Body of pancreas (tissue), 4 donors: ENCODE data around the gene MRPL50. TPM values are rescaled to one million over a fixed set of nuclear protein-coding genes. Genes with fewer than 3 reads are reported as not detected.

ENCODE experiments used
- ATAC-seq: fragments of 150-250 bp; one replicate; pipeline ENCODE4 v1.9.1; 2016
- DNase-seq, 4 donors: peaks; one replicate each; pipeline ENCODE4 v3.0.0-alpha.2; 2019
- H3K27ac ChIP-seq, 4 donors: fragments of 200-600 bp; sonication (generic); 1 replicate in 3 of 4; 2 replicates in 1 of 4; pipeline versions ENCODE4 v1.5.1 to v1.6.1; 2016 to 2019; ENCODE audit warnings: mild to moderate bottlenecking in 1 of 4, mixed read lengths in 1 of 4, moderate library complexity in 1 of 4
- H3K27me3 ChIP-seq, 2 donors: fragments of 200-600 bp; sonication (generic); one replicate each; pipeline ENCODE4 v1.6.0; 2016; ENCODE audit warnings: mild to moderate bottlenecking in 1 of 2
- H3K36me3 ChIP-seq, 2 donors: fragments of 200-600 bp; sonication (generic); replicated peaks in 1 of 2; 2 replicates each; pipeline ENCODE4 v1.5.1; 2016; ENCODE audit warnings: low read depth in 2 of 2; ENCODE audit not compliant: insufficient read depth in 1 of 2
- H3K4me1 ChIP-seq: fragments of 200-600 bp; sonication (generic); one replicate; pipeline ENCODE4 v1.6.0; 2016
- H3K4me3 ChIP-seq, 2 donors: fragments of 200-600 bp; sonication (generic); 1 replicate in 1 of 2; 2 replicates in 1 of 2; pipeline ENCODE4 v1.5.1; 2016 to 2019
- H3K9me3 ChIP-seq, 3 donors: fragments of 200-600 bp; sonication (generic); 1 replicate in 2 of 3; 2 replicates in 1 of 3; pipeline ENCODE4 v1.5.1; 2016
- POLR2A ChIP-seq, 3 donors: fragments of 450-650 bp; IDR thresholded peaks; one replicate each; pipeline ENCODE4 v1.6.1; 2016; ENCODE audit warnings: antibody characterized with exemption in 3 of 3, mild to moderate bottlenecking in 2 of 3
- WGBS, 2 donors: methylation state at CpG; one replicate each; pipeline ENCODE4 v1.1.5; 2017; 5-methylcytosine and 5-hydroxymethylcytosine counted together
- intact Hi-C: fragments of 100-400 bp; cut with DNase I; formaldehyde crosslinking; loops from one replicate; pipeline ENCODE4 v1.15.1; 2023
- total RNA-seq, 2 donors: library from RNA; depleted of rRNA; stranded (reverse); fragments of >200 nt; gene quantifications; one replicate each; pipeline ENCODE4 v1.1.0, GENCODE V29; 2016
- TF ChIP-seq, protein P1 (sequence below), 7 experiments: fragments of 450-650 bp in 4 of 7; fragments of 200-600 bp in 3 of 7; sonication (generic) in 3 of 7; IDR thresholded peaks; one replicate each; pipeline ENCODE4 v1.5.1; 2016 to 2019; ENCODE audit warnings: antibody characterized with exemption in 7 of 7

Gene MRPL50
- total RNA-seq, 2 donors from 2014 or later = 3.6 to 7.3 TPM

DNA sequence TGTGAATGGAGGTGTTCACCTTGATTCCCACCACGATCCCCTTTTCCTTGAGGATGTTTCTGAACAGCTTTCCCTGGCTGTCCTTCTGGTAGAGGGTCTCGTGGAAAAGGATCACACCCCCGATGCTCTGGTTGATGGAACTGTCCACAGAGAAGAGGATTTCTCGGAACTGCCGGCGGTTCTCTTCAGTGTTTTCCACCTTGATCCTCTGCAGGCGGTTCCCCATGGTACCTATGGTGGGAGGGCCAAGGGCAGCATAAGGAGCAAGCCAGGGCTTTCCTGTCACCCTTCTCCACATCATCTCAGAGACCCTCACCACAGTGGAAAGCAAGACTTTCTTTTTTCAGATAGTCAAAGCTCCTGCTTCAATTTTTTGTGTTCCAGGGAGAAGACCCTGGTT lies 31.3 kb upstream of the MRPL50 start:
- no peak for TF ChIP-seq POLR2A (IDR thresholded peaks at IDR 0.05)
- TF ChIP-seq, protein P1, sequence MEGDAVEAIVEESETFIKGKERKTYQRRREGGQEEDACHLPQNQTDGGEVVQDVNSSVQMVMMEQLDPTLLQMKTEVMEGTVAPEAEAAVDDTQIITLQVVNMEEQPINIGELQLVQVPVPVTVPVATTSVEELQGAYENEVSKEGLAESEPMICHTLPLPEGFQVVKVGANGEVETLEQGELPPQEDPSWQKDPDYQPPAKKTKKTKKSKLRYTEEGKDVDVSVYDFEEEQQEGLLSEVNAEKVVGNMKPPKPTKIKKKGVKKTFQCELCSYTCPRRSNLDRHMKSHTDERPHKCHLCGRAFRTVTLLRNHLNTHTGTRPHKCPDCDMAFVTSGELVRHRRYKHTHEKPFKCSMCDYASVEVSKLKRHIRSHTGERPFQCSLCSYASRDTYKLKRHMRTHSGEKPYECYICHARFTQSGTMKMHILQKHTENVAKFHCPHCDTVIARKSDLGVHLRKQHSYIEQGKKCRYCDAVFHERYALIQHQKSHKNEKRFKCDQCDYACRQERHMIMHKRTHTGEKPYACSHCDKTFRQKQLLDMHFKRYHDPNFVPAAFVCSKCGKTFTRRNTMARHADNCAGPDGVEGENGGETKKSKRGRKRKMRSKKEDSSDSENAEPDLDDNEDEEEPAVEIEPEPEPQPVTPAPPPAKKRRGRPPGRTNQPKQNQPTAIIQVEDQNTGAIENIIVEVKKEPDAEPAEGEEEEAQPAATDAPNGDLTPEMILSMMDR (IDR thresholded peaks at IDR 0.05) = no peak
- DNase-seq = no peak
- Histone ChIP-seq H3K4me1 (peaks cover 21% of the 10 kb centered on the region), H3K36me3 (no peaks in the 10 kb centered on the region), H3K9me3 (no peaks in the 10 kb centered on the region), H3K4me3 (no peak overlapping the region), H3K27ac (no peak overlapping the region), H3K27me3 (no peaks in the 10 kb centered on the region)
- WGBS, 2 donors = 91 to 92% methylated on average over 7 of the region's 7 CpGs
- no peak for ATAC-seq
- intact Hi-C loops = no loop called here

DNA sequence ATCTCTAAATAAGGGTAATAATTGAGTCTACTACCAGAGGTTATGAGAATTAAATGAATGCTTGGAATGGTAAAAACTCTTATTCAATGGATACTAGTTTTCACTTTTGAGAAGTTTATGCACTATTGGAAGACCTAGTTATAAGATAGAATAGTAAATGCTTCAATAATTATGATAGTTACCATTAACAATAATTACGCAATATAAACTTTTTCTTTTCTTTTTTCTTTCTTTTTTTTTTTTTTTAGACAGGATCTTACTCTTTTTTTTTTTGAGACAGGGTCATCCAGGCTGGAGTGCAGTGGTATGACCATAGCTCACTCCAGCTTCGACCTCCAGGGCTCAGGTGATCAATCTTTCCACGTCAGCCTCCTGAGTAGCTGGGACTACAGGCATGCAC lies 30.5 kb upstream of the MRPL50 start:
- no peak overlapping the region for H3K4me3 ChIP-seq
- no peaks in the 10 kb centered on the region for H3K27me3 ChIP-seq
- intact Hi-C loops = no loop called here
- peaks cover 15% of the 10 kb centered on the region for H3K4me1 ChIP-seq
- TF ChIP-seq POLR2A (IDR thresholded peaks at IDR 0.05) = no peak
- TF ChIP-seq, protein P1 (IDR thresholded peaks at IDR 0.05) = no peak
- no peak overlapping the region for H3K27ac ChIP-seq
- no peak for ATAC-seq
- 66 to 78% methylated on average over 3 of the region's 3 CpGs for WGBS, 2 donors
- H3K9me3 ChIP-seq = no peaks in the 10 kb centered on the region
- H3K36me3 ChIP-seq = no peaks in the 10 kb centered on the region
- no peak for DNase-seq

DNA sequence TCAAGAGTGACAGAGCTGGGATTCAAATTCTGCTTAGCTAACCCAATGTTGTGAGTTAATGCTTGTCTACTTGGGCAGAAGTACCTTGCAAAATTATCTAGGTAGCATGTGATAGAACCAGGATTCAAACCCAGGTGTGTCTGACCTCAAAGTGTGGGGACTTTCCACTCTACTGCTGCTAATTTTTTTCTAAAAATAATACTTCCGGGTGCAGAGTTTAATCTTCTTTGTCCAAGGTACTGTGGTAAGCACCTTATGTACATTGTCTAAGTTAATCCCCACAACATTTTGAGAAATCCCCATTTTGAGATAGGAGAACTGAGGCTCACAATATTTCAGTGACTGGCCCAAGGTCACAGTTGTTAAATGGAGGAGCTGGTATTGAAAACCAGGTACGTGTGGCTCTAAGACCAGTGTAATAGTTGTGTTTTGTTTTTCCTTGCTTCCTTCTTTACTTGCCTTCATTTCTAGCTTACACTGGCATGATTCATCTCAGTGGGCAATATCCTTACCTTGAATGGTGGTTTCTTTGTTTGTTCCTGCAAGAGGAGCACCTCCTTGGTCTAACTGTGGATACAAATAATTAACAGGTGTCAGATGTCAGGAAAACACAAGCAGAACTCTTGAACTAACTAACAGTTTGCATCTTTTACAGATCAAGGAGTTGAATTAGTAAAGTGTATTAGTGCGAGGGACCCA lies 29.7 kb upstream of the MRPL50 start:
- peaks cover 12% of the 10 kb centered on the region for H3K4me1 ChIP-seq
- ATAC-seq (no peak), DNase-seq (no peak)
- no peaks in the 10 kb centered on the region for H3K27me3 ChIP-seq
- WGBS, 2 donors = 72 to 82% methylated on average over 3 of the region's 3 CpGs
- TF ChIP-seq POLR2A (IDR thresholded peaks at IDR 0.05) = no peak
- TF ChIP-seq, protein P1 (IDR thresholded peaks at IDR 0.05) = no peak
- intact Hi-C loops = no loop called here
- no peak overlapping the region for H3K27ac ChIP-seq
- H3K36me3 ChIP-seq = no peaks in the 10 kb centered on the region
- H3K9me3 ChIP-seq = no peaks in the 10 kb centered on the region
- H3K4me3 ChIP-seq = no peak overlapping the region

DNA sequence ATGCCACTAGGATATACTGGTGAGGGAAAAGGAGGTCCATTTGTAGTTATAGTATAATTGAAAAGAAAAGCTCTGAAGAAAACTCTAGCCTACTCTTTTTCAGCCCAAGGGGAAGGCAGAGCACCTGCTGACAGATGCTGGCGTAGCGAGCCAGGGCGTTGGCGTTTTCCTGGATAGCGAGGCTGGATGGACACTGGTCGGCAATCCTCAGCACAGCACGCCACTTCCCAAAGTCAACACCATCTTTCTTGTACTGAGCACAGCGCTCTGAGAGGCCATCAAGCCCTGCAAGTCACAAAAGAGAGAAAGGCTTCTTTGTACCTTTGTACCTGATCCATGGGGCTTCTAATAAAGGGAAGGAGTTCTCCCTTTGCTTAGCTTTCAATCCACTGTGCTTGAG lies 28.9 kb upstream of the MRPL50 start:
- no peaks in the 10 kb centered on the region for H3K36me3 ChIP-seq
- no peak overlapping the region for H3K27ac ChIP-seq
- ATAC-seq = no peak
- TF ChIP-seq, protein P1 (IDR thresholded peaks at IDR 0.05) = no peak
- no peak for TF ChIP-seq POLR2A (IDR thresholded peaks at IDR 0.05)
- intact Hi-C loops = no loop called here
- no peaks in the 10 kb centered on the region for H3K9me3 ChIP-seq
- 93% methylated on average over 8 of the region's 8 CpGs for WGBS, 2 donors
- DNase-seq = no peak
- no peaks in the 10 kb centered on the region for H3K27me3 ChIP-seq
- peaks cover 12% of the 10 kb centered on the region for H3K4me1 ChIP-seq
- H3K4me3 ChIP-seq = no peak overlapping the region

DNA sequence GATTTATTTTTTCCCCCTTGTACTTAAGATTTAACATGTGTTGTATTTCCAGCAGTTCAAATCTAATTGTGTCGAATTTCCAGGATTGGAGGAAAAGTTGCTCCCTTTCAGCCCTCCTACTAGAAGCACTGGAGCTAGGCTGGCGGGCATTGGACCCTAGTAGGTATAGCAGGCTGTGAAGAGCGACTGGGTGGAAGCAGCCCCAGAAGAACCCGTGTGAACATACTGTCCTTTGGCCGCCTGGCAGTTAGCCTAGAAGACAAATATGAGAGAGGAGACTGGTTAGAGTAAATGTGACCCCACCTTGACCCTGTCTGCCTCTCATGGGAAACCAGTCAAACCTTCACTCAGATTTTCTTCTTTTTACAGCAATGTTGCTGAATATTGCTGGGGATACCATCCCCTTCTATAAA lies 23.2 kb upstream of the MRPL50 start:
- 22 to 28% methylated on average over 5 of the region's 5 CpGs for WGBS, 2 donors
- peak; percentile 74 to 85 (median 80) for DNase-seq
- Histone ChIP-seq H3K36me3 (no peaks in the 10 kb centered on the region), H3K9me3 (no peaks in the 10 kb centered on the region), H3K27me3 (no peaks in the 10 kb centered on the region), H3K4me1 (peaks cover 57% of the 10 kb centered on the region), H3K4me3 (no peak overlapping the region), H3K27ac (peak overlapping the region in 3 of 4 donors; percentile 19 to 51 (median 29))
- intact Hi-C loops = no loop called here
- no peak for TF ChIP-seq POLR2A (IDR thresholded peaks at IDR 0.05)
- TF ChIP-seq, protein P1 (IDR thresholded peaks at IDR 0.05) = no peak
- ATAC-seq = peak; percentile 84
